ENCODE data around the gene TRMT1L. TPM values are rescaled to one million over a fixed set of nuclear protein-coding genes. Genes with fewer than 3 reads are reported as not detected.
"Not testable (repeated sequence)": the region's sequence is repeated elsewhere in the genome, so short reads cannot be mapped to it uniquely, and the experiment has no call there.

The TRMT1L gene, protein sequence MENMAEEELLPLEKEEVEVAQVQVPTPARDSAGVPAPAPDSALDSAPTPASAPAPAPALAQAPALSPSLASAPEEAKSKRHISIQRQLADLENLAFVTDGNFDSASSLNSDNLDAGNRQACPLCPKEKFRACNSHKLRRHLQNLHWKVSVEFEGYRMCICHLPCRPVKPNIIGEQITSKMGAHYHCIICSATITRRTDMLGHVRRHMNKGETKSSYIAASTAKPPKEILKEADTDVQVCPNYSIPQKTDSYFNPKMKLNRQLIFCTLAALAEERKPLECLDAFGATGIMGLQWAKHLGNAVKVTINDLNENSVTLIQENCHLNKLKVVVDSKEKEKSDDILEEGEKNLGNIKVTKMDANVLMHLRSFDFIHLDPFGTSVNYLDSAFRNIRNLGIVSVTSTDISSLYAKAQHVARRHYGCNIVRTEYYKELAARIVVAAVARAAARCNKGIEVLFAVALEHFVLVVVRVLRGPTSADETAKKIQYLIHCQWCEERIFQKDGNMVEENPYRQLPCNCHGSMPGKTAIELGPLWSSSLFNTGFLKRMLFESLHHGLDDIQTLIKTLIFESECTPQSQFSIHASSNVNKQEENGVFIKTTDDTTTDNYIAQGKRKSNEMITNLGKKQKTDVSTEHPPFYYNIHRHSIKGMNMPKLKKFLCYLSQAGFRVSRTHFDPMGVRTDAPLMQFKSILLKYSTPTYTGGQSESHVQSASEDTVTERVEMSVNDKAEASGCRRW
- total RNA-seq (2021) (24.3 and 26.6 TPM in 2 replicates), Bru-seq, nascent RNA (percentile 73 among the genes with signal in this experiment), BruChase-seq, experiment 1, labeled RNA remaining after a 2-hour chase (percentile 71 among the genes with signal in this experiment), BruChase-seq, experiment 2, labeled RNA remaining after a 6-hour chase (percentile 65 among the genes with signal in this experiment)
- long read RNA-seq, full-length matches to known transcripts: 49 of 66 reads
- long read RNA-seq, partial matches to known transcripts: 11 of 66 reads
- long read RNA-seq, other reads (novel, unspliced or antisense): 6 of 66 reads

DNA sequence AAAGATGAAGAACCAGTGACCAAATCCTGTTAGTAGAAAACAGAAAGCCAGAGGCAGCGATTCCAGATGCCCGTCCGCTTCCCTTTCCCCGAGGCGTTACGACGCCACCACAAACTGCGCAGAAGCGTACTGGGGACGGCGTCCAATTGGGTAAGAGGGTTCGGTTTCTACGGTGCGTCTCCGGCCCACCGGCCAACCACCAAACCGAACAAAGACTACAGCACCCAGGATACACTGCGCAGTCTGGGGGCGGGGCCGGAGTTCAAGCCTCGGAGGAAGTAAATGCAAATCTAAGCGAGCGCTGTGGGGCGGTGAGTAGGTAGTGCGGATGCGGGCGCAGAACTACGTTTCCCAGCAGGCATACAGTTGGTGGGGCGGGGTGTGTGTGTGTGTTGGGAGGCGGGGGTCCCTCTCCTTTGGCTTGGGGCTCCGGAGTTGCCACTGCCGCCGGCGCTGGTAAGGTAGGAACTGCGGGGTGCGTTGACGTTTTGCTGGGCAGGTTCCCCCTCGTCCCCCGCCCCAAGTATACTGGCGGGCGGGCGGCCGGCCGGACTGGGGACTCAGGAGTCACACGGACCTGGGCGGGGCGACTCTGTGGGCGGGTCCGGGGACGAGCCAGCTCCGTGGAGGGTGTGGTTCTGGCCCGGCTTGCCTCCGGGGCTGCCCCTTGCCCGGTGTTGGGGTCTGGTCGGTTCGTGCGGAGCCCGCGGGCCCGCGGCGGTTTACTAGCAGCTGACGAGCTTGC, at the start of gene TRMT1L, which contains the start of gene SWT1:
TSS of gene TRMT1L (minus strand) at position 100 of the 745 bp plus-strand sequence. CDS start 241 bp downstream, outside the sequence.
TSS of gene SWT1 (plus strand) at position 314 of the 745 bp plus-strand sequence. CDS start 3,675 bp downstream, outside the sequence.
- peak; percentile 100 for DNase-seq (ENCODE audit: low spot score)
- peak within 1 kb of the TSS; percentile 91 for H3K4me3 ChIP-seq (ENCODE audit: low read depth, low read length, poor library complexity, severe bottlenecking)
- H3K9me3 ChIP-seq (ENCODE audit: low read depth, low read length, poor library complexity, severe bottlenecking): no peaks in the 10 kb centered on the region
- TF ChIP-seq EZH2 (IDR thresholded peaks at IDR 0.05; ENCODE audit: borderline replicate concordance, low read depth, low read length, poor library complexity, severe bottlenecking): no peak
- TF ChIP-seq, protein P1, sequence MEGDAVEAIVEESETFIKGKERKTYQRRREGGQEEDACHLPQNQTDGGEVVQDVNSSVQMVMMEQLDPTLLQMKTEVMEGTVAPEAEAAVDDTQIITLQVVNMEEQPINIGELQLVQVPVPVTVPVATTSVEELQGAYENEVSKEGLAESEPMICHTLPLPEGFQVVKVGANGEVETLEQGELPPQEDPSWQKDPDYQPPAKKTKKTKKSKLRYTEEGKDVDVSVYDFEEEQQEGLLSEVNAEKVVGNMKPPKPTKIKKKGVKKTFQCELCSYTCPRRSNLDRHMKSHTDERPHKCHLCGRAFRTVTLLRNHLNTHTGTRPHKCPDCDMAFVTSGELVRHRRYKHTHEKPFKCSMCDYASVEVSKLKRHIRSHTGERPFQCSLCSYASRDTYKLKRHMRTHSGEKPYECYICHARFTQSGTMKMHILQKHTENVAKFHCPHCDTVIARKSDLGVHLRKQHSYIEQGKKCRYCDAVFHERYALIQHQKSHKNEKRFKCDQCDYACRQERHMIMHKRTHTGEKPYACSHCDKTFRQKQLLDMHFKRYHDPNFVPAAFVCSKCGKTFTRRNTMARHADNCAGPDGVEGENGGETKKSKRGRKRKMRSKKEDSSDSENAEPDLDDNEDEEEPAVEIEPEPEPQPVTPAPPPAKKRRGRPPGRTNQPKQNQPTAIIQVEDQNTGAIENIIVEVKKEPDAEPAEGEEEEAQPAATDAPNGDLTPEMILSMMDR (conservative IDR thresholded peaks at IDR 0.05; ENCODE audit: low read depth, low read length): no peak
- ChIA-PET CTCF (interaction anchor here (1.7 kb wide), 1 partner anchor 13 kb away, joined by 8 read pairs; no protein-coding TSS in a partner anchor), POLR2A (ENCODE audit: low non-redundant PET) (no interaction called here)
- H3K36me3 ChIP-seq (ENCODE audit: insufficient read depth, low read length, poor library complexity, severe bottlenecking): peaks cover under 1% of the 10 kb centered on the region
- intact Hi-C loops (cut with micrococcal nuclease; ENCODE audit: unreplicated experiment): loop anchor here (5.0 kb wide), 2 partner anchors 110 to 185 kb away; partner anchors contain the start of genes NIBAN1 and RNF2
- peaks cover 13% of the 10 kb centered on the region for H3K4me1 ChIP-seq (ENCODE audit: insufficient read depth, low read length, poor library complexity, severe bottlenecking)
- no TSS peak for BruUV-seq (replicated peaks)
- H3K27ac ChIP-seq (ENCODE audit: low read depth, low read length, poor library complexity, severe bottlenecking): peak within 1 kb of the TSS; percentile 95
- H3K27me3 ChIP-seq (replicated peaks; ENCODE audit: insufficient read depth, low read depth, low read length, poor library complexity): no peaks in the 10 kb centered on the region

DNA sequence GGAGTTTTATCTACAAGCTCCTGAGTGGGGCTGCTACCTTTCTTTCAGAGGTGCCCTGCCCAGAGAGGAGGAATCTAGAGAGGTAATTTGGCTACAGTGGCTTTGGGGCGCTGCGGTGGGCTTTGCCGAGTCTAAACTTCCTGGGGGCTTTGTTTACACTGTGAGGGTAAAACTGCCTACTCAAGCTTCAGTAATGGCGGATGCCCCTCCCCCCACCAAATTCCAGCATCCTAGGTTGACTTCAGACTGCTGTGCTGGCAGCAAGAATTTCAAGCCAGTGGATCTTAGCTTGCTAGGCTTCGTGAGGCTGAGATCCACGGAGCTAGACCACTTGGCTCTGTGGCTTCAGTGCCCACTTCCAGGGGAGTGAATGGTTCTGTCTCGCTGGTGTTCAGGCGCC, 44.1 kb upstream of the TRMT1L start:
- H3K27ac ChIP-seq (ENCODE audit: low read depth, low read length, poor library complexity, severe bottlenecking): no peak overlapping the region
- no peaks in the 10 kb centered on the region for H3K27me3 ChIP-seq (replicated peaks; ENCODE audit: insufficient read depth, low read depth, low read length, poor library complexity)
- H3K36me3 ChIP-seq (ENCODE audit: insufficient read depth, low read length, poor library complexity, severe bottlenecking): no peaks in the 10 kb centered on the region
- intact Hi-C loops (cut with micrococcal nuclease; ENCODE audit: unreplicated experiment): no loop called here
- no peak overlapping the region for H3K4me3 ChIP-seq (ENCODE audit: low read depth, low read length, poor library complexity, severe bottlenecking)
- ChIA-PET CTCF (no interaction called here), POLR2A (ENCODE audit: low non-redundant PET) (no interaction called here)
- no peaks in the 10 kb centered on the region for H3K9me3 ChIP-seq (ENCODE audit: low read depth, low read length, poor library complexity, severe bottlenecking)
- no peaks in the 10 kb centered on the region for H3K4me1 ChIP-seq (ENCODE audit: insufficient read depth, low read length, poor library complexity, severe bottlenecking)
- no peak for TF ChIP-seq EZH2 (IDR thresholded peaks at IDR 0.05; ENCODE audit: borderline replicate concordance, low read depth, low read length, poor library complexity, severe bottlenecking)
- TF ChIP-seq, protein P1 (conservative IDR thresholded peaks at IDR 0.05; ENCODE audit: low read depth, low read length): no peak
- BruUV-seq (replicated peaks): no TSS peak
- no peak for DNase-seq (ENCODE audit: low spot score)

DNA sequence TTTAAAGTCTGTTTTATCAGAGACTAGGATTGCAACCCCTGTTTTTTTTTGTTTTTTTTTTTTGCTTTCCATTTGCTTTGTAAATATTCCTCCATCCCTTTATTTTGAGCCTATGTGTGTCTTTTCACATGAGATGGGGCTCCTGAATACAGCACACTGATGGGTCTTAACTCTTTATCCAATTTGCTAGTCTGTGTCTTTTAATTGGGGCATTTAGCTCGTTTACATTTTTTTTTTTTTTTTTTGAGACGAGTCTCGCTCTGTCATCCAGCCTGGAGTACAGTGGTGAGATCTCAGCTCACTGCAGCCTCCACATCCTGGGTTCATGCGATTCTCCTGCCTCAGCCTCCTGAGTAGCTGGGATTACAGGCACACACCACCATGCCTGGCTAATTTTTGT, 42.0 kb upstream of the TRMT1L start:
- H3K9me3 ChIP-seq (ENCODE audit: low read depth, low read length, poor library complexity, severe bottlenecking); H3K27ac ChIP-seq (ENCODE audit: low read depth, low read length, poor library complexity, severe bottlenecking); BruUV-seq (replicated peaks); DNase-seq (ENCODE audit: low spot score); H3K36me3 ChIP-seq (ENCODE audit: insufficient read depth, low read length, poor library complexity, severe bottlenecking); H3K4me1 ChIP-seq (ENCODE audit: insufficient read depth, low read length, poor library complexity, severe bottlenecking); CTCF ChIA-PET; H3K4me3 ChIP-seq (ENCODE audit: low read depth, low read length, poor library complexity, severe bottlenecking); POLR2A ChIA-PET (ENCODE audit: low non-redundant PET); H3K27me3 ChIP-seq (replicated peaks; ENCODE audit: insufficient read depth, low read depth, low read length, poor library complexity); intact Hi-C loops (cut with micrococcal nuclease; ENCODE audit: unreplicated experiment): not testable (repeated sequence)

Measured in A673 (cell line).